ENCODE measurements around the gene SEC14L5.

The SEC14L5 gene

GRCh38 chr16:4987580-4988374, 29.6 kb downstream of the SEC14L5 start:
- DNase-seq = no peak

GRCh38 chr16:4988647-4989046, 30.5 kb downstream of the SEC14L5 start:
- no peak for DNase-seq

GRCh38 chr16:4989391-4990006, 31.4 kb downstream of the SEC14L5 start:
- DNase-seq = no peak

GRCh38 chr16:4990415-4990814, 32.3 kb downstream of the SEC14L5 start:
- DNase-seq = no peak

GRCh38 chr16:4991754-4992153, 33.6 kb downstream of the SEC14L5 start:
- DNase-seq = no peak

GRCh38 chr16:4994719-4995434, 36.7 kb downstream of the SEC14L5 start:
- no peak for DNase-seq

- no peak for DNase-seq
Measured at GRCh38 chr16:5000573-5001001, 42.5 kb downstream of the SEC14L5 start.

GRCh38 chr16:5001571-5001970, 43.4 kb downstream of the SEC14L5 start:
- DNase-seq = no peak

GRCh38 chr16:5001986-5002385, 43.9 kb downstream of the SEC14L5 start:
- no peak for DNase-seq

- no peak for DNase-seq
Measured at GRCh38 chr16:5002699-5003143, 44.6 kb downstream of the SEC14L5 start.

GRCh38 chr16:5003211-5003610, 45.1 kb downstream of the SEC14L5 start:
- DNase-seq = no peak

GRCh38 chr16:5003828-5004227, 45.7 kb downstream of the SEC14L5 start:
- no peak for DNase-seq

- DNase-seq = no peak
Measured at GRCh38 chr16:5004311-5004710, 46.2 kb downstream of the SEC14L5 start.

GRCh38 chr16:5005916-5006315, 47.8 kb downstream of the SEC14L5 start:
- no peak for DNase-seq

GRCh38 chr16:5006348-5007193, 48.4 kb downstream of the SEC14L5 start:
- no peak for DNase-seq

- no peak for DNase-seq
Measured at GRCh38 chr16:5007256-5007655, 49.1 kb downstream of the SEC14L5 start.

GRCh38 chr16:5008311-5008731, 50.2 kb downstream of the SEC14L5 start:
- no peak for DNase-seq

GRCh38 chr16:5010576-5011329, 52.6 kb downstream of the SEC14L5 start:
- DNase-seq = no peak

- DNase-seq = no peak
Measured at GRCh38 chr16:5011637-5012036, 53.5 kb downstream of the SEC14L5 start.

- DNase-seq = no peak
Measured at GRCh38 chr16:5012887-5013286, 54.8 kb downstream of the SEC14L5 start.

GRCh38 chr16:5015351-5015750, 57.2 kb downstream of the SEC14L5 start:
- DNase-seq = no peak

- DNase-seq = no peak
Measured at GRCh38 chr16:5015887-5016286, 57.8 kb downstream of the SEC14L5 start.
